Measurements from ENCODE around the gene KCNQ1. TPM values are rescaled to one million over a fixed set of nuclear protein-coding genes. Genes with fewer than 3 reads are reported as not detected.

KCNQ1 gene
- total and polyA plus RNA-seq, 2 donors (not counting 3 experiments of a cell fraction or from before 2014, with no cell fraction given), result 0.07 to 0.09 TPM

- H3K4me2 ChIP-seq (ENCODE audit: insufficient read depth, low read length), result no peak overlapping the region
Measured at GRCh38 chr11:2449548-2450320, 4.9 kb downstream of the KCNQ1 start.

More at GRCh38 chr11:2449548-2450320, 4.9 kb downstream of the KCNQ1 start:
- H3K27me3 ChIP-seq (ENCODE audit: control insufficient read depth in 2 of 2, insufficient read depth in 2 of 2, low read length in 2 of 2), result peaks cover 4 to 7% of the 10 kb centered on the region in 2 experiments
- FAIRE-seq (no peak), DNase-seq (ENCODE audit: low read depth, low spot score) (no peak)
- H3K4me3 ChIP-seq (replicated peaks in 1 of 3; ENCODE audit: insufficient read depth in 1 of 3, low read depth in 1 of 3, low read length in 3 of 3), result no peak overlapping the region
- no peaks in the 10 kb centered on the region for H3K36me3 ChIP-seq (ENCODE audit: control insufficient read depth in 2 of 2, extremely low read depth in 1 of 2, insufficient read depth in 2 of 2, low read length in 2 of 2)
- POLR2A ChIA-PET, result no interaction called here
- no peaks in the 10 kb centered on the region for H3K9me3 ChIP-seq (replicated peaks; ENCODE audit: control insufficient read depth, insufficient read depth, low read length)
- no peaks in the 10 kb centered on the region for H3K4me1 ChIP-seq (ENCODE audit: control insufficient read depth, extremely low read depth, insufficient read depth, low read length)
- intact Hi-C loops (cut with micrococcal nuclease) (no loop called here), dilution Hi-C loops (cut with MboI; ENCODE audit: extremely low pct_ligation_motif_present, low sequenced_read_pairs) (no loop called here)
- H4K20me1 ChIP-seq (replicated peaks; ENCODE audit: control insufficient read depth, extremely low read depth, insufficient read depth, low read length), result no peaks in the 10 kb centered on the region
- BruUV-seq (replicated peaks), result no TSS peak
- no peak overlapping the region for H3K27ac ChIP-seq (ENCODE audit: insufficient read depth, low read depth, low read length)
- TF ChIP-seq POLR2AphosphoS5 (IDR thresholded peaks at IDR 0.05; ENCODE audit: insufficient read depth, low read depth, low read length) (no peak), CTCF (IDR thresholded peaks at IDR 0.05; ENCODE audit: extremely low read depth in 1 of 2, insufficient read depth in 1 of 2, low read depth in 1 of 2, low read length in 2 of 2) (no peak), MAX (IDR thresholded peaks at IDR 0.05; ENCODE audit: insufficient read depth, insufficient read length) (no peak), FOS (IDR thresholded peaks at IDR 0.05; ENCODE audit: borderline replicate concordance, insufficient read depth, low read length) (no peak), POLR2A (IDR thresholded peaks at IDR 0.05; ENCODE audit: low read depth, low read length) (no peak), JUN (IDR thresholded peaks at IDR 0.05; ENCODE audit: borderline replicate concordance, insufficient read depth, insufficient read length, low read depth) (no peak), GATA2 (IDR thresholded peaks at IDR 0.05; ENCODE audit: insufficient read depth, insufficient read length, low read depth, low read length) (no peak)
- H3K9me1 ChIP-seq (replicated peaks; ENCODE audit: control insufficient read depth, extremely low read depth, insufficient read depth, low read length), result no peaks in the 10 kb centered on the region
- H3K9ac ChIP-seq (replicated peaks; ENCODE audit: extremely low read depth, insufficient read depth, low read length), result no peak overlapping the region
- no peak overlapping the region for H2AFZ ChIP-seq (ENCODE audit: low read depth, low read length)
- CTCF ChIA-PET, result interaction anchor here (1.2 kb wide), 1 partner anchor 82 kb away, joined by 4 read pairs; no protein-coding TSS in a partner anchor
- H3K79me2 ChIP-seq (ENCODE audit: control insufficient read depth, insufficient read depth, low read length), result no peaks in the 10 kb centered on the region
